Left kidney (tissue), 2 donors: ENCODE results near the gene BTBD9. TPM values are rescaled to one million over a fixed set of nuclear protein-coding genes. Genes with fewer than 3 reads are reported as not detected.

Experiments used
- DNase-seq: peaks from one replicate; pipeline ENCODE4 v3.0.0-alpha.2; 2013
- polyA plus RNA-seq: library from polyadenylated mRNA; unstranded; fragments of 120-200 nt; gene quantifications from one replicate; pipeline ENCODE4 v1.2.1, GENCODE V29; 2013; ENCODE audit not compliant: insufficient read length

BTBD9 gene
- polyA plus RNA-seq, 1 donor = 14.5 TPM

- no peak for DNase-seq
Observed at GRCh38 chr6:38194589-38194988, 445.1 kb downstream of the BTBD9 start.

DNA sequence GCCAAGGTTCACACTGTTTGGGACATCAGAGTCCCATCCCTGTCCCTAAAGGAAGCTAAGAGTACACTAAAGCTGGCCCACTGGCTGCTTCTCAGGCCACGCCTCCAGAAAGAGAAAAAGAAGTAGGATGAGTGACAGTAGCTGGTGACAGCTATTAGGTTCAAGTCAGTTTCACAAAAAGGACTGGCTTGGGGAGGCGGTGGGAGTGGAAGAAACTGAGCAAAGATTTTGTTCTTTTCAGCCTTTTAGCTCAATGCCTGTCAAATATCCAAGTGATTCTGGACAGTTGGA is 445.5 kb downstream of the BTBD9 start:
- DNase-seq = no peak

DNA sequence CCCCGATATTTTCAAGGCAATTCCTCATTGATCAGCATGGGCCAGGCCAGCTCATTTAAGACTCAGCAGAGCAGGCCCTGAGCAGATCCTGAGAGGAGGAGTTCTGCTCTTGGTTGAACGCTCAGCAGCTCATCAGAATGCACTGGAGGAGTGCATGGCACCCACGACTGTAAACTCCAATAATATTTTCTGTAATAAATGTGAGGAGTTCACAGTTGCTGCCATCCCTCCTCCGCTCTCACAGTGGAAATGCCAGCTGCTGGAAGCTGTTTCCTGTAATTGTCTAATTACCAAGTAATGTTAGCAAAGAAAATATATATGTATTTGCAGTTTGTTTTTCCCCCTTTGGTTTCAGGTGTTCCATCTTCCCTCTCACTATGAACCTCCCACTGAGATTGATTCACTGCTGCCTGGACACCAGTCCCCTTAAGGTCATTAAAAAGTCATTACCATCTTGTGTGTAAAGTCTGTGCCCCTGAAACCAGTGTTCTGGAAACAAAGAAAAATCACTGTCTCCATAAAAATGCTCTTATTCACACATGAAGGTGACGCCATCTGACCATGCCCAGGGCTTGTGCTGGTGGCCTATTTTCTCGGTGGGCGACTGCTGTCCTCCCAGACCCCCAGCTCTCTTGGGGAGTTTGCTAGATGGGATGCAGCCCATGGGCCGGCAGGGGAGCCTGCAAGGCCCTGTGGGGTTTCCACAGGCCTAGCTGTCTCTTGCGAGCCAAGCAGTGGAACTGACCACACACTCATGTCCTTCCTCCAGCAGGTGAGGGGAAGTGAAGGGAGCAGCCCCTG is 446.0 kb downstream of the BTBD9 start:
- DNase-seq = no peak

DNA sequence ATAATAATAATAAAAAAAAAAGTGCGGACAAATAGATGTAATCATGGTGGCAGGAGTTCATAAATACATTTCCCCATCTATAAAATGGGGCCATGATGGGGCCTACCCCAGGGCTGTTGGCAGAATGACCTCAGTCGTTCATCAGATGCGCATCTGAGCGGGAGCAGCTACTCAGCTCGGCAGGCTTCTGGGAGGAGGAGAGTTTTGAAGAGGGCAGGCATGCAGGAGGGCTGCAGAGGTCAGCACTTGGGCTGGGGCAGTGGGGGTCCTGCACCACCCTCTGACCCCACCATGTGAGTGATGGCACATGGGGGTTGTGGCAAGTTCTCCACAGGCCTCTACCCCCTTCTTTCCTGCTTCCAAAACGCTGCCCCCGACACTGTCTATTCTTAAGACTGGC is 446.7 kb downstream of the BTBD9 start:
- DNase-seq = no peak

DNA sequence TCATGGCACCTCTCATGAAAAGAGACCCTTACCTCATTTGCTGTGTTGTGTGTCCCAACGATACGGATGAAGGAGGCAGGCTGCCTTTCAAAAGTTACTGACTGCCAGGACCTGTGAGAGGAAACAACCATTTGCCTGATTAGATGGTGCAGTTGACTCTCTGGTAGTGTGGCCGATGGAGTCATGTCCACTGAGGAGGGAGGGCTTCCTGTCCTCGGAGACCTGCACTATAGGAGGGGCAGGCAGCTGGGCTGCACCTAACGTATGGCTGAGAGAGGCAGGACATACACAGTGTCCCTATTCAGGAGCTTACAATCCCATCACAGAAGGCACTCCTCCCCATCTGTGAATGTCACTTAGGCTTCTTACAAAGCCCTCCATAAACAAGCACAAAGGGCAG is 447.2 kb downstream of the BTBD9 start:
- DNase-seq = no peak

DNA sequence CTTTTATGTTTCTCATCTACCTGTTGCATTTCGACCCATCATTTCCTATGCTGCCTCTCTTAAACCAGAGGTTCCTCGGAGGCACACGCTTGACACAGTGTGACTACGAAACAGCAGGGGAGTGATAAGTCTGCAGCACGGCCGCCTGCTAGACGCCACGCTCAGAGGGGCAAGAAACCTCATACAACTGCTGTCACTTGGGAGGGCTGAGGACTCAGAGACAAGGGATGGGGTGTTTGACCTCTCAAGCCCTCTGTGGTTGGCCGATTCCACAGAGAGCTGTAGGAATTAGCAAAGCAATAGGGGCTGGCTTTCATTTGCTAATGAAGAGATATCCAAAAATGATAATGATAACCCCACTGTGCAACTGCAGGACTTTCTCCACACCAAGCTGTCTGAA is 447.7 kb downstream of the BTBD9 start:
- no peak for DNase-seq

DNA sequence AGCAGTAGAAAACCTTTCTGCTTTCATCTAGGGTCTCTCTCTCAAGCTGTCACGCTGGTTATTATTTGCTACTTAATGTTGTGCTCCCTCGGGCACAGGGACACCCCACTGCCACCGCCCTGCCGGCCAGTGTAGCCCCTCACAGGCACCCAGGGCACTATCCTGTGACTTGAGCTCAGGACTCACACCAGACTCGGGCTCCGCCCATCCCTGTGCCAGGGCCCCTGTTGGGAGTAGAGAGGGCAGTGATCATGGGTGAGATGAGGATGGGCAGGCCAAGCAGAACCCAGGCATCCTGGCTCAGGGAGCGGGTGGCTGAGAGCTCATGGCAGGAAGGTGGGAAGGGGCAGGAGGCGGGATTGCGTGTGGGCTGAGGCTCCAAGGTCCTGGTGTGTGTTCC is 448.3 kb downstream of the BTBD9 start:
- no peak for DNase-seq

GRCh38 chr6:38188677-38189335 is 450.9 kb downstream of the BTBD9 start:
- DNase-seq = no peak

- DNase-seq = no peak
Observed at GRCh38 chr6:38187811-38188590, 451.7 kb downstream of the BTBD9 start.

DNA sequence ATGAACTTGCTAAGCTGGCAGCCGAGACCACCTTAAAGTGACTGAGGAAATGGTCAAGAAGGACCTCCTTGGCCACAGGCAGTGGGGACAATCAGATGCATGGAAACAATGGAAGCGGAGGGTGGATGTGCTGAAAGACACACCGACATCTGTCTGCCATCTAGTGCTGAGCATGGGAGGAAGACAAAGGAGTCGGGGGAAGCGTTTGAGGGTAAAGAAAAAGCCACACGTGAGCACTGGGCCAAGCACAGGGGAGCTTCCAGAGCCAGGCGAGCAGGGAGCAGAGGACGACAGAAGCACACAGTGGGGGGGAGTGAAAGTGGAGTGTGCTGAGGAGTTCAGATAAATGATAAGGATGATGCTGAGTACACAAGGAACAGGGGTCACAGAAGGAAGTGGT is 452.4 kb downstream of the BTBD9 start:
- DNase-seq = no peak

DNA sequence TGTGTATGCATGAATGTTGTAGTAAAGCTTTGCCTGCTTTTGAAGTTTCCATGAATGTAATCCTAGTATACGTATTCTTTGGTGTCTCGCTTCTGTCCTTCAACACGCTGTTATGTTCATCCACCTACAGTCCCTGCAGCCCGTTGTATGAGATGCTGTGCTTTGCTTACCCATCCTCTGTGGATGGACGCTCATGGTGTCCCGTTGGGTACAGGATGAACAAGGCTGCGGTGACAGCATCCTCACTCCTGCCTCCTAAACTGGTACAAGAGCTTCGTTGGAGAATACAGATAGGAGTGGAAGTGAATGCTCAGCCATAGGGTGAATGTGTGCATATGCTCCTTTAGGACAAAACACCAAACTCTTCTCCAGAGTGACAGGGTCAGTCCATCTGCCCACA is 454.0 kb downstream of the BTBD9 start:
- no peak for DNase-seq

- no peak for DNase-seq
Observed at GRCh38 chr6:38185244-38185643, 454.5 kb downstream of the BTBD9 start.

DNA sequence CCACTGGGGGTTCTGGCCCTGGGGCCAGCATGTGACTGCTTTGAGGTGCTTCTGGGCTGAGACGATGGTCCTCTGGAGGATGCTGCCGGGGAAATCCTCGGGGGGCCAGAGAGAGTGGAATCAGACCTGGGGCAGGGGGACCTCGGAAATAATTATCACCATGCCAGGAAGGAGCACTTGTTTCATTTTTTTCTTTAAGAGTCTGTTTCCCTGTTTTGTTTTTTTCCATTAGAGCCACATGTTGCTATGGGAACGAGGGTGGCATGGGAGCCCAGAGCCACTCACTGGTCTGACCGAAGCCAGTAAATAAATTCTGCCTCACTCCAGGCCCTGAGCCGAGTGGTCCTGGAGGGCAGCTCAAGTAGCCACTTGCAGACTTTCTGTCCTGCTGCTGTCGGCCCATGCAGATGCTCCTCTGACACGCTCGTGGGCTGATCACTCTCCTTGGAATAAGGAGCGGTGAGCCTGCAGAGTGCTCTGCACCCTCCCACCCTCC is 455.1 kb downstream of the BTBD9 start:
- DNase-seq = no peak

GRCh38 chr6:38183856-38184584 is 455.7 kb downstream of the BTBD9 start:
- no peak for DNase-seq

- DNase-seq = no peak
Observed at GRCh38 chr6:38182426-38182825, 457.3 kb downstream of the BTBD9 start.

DNA sequence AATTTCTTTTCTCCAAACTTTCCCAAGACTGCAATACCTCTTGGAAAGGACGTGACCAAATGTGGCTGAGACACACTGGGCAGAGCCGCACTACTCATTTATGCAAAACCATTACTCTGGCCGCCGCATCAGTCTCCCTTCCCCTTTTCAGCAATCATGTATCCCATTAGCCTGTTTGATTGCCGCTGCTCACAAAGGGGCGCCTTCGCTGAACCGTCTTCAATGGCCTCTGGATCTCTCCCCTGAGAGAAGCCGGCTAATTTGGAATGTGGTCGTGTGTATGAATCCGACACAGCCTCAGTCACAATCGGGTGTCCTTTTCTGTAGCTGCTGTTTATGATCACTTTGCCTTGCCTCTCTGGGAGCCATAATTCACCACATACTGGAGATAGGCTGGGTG is 459.1 kb downstream of the BTBD9 start:
- DNase-seq = no peak

- no peak for DNase-seq
Observed at GRCh38 chr6:38179794-38180430, 459.8 kb downstream of the BTBD9 start.

- DNase-seq = no peak
Observed at GRCh38 chr6:38179300-38179699, 460.4 kb downstream of the BTBD9 start.

DNA sequence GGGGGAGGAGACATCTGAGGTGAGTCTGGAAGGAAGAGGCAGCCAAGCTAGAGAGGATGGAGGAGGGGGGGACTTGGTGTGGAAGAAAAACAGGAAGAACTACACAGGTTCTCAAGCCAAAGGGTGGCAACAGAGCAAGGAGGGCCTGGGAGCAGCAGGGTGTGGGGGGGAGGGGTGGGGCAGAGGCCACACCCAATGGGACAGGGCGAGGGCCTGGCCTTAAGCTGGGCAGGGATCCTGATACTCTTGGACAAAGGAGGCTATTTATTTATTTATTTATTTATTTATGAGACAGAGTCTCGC is 461.2 kb downstream of the BTBD9 start:
- no peak for DNase-seq

GRCh38 chr6:38177882-38178583 is 461.7 kb downstream of the BTBD9 start:
- no peak for DNase-seq
